HG03196 (cell line): ENCODE measurements around the gene FRMPD2.
"Not testable (repeated sequence)": the region's sequence is repeated elsewhere in the genome, so short reads cannot be mapped to it uniquely, and the experiment has no call there.

Experiments
- ATAC-seq: cut with Tn5 transposase; IDR thresholded peaks from one replicate; pipeline ENCODE4 v1.9.1; 2021; ENCODE audit not compliant: unreplicated experiment

FRMPD2 gene

GRCh38 chr10:48233559-48234005 lies 40.9 kb downstream of the FRMPD2 start:
- ATAC-seq: no peak

- ATAC-seq: no peak
These were observed 41.6 kb downstream of the FRMPD2 start for GRCh38 chr10:48232717-48233447.

DNA sequence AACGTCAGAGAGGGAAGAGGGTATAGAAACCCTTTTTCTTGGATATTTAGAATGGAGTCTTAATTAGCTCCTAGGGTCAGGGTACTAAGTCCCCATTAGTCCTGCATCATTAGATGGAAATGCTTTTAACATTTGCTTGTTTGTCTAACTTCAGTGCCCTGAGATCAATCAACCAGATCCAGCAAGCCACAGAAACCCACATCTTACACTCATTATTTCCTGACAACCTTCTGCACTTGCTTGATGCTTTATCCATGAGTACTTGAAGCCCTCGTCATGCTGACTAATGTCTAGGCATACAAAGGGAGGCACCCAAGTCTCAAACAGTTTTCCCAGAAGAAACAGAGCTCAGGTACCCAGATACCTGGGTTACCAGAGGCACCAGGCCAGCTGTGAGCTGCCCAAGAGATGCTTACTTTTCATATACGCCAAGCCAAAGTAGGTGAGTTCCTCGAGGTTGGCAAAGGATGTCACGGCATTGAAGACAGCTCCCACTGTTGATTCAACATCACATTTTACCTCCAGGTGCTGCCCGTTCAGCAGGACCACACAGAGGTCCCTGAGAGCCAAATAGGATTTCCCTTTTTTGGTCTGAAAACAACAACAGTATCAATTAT lies 42.7 kb downstream of the FRMPD2 start:
- peak; percentile 65 for ATAC-seq

- ATAC-seq: no peak
These were observed 43.3 kb downstream of the FRMPD2 start for GRCh38 chr10:48231178-48231577.

GRCh38 chr10:48227213-48227612 lies 47.3 kb downstream of the FRMPD2 start:
- no peak for ATAC-seq

- ATAC-seq: no peak
These were observed 49.4 kb downstream of the FRMPD2 start for GRCh38 chr10:48224979-48225560.

DNA sequence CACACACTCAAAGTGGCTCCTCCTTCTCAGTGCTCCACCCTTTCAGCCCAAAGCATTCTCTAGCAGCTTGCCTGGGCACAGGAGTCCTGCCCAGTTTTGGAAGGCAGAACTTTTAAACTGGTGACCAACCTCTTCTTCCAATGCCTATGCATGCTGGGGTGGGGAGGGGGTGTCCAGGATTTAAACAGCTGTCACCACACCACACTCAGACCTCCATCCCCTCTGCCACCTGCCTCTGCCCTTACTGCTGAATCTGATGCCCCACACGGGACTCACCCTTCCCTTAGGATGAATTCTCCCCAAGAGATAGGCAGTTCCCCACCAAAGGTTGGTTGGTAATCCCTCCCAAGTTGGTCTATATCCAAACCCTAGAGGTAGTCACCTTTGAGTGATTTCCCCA lies 50.2 kb downstream of the FRMPD2 start:
- no peak for ATAC-seq

- no peak for ATAC-seq
These were observed 52.7 kb downstream of the FRMPD2 start for GRCh38 chr10:48221814-48222213.

DNA sequence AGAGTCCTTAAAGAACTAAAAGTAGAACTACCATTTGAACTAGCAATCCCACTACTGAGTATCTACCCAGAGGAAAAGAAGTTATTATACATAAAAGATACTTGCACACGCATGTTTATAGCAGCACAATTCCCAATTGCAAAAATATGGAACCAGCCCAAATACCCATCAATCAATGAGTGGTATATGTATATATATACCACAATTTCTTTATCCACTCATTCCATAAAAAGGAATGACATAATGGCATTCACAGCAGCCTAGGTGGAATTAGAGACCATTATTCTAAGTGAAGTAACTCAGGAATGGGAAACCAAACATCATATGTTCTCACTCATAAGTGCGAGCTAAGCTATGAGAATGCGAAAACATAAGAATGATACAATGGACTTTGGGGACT lies 53.5 kb downstream of the FRMPD2 start:
- ATAC-seq: not testable (repeated sequence)

- ATAC-seq: no peak
These were observed 55.3 kb downstream of the FRMPD2 start for GRCh38 chr10:48219194-48219593.

DNA sequence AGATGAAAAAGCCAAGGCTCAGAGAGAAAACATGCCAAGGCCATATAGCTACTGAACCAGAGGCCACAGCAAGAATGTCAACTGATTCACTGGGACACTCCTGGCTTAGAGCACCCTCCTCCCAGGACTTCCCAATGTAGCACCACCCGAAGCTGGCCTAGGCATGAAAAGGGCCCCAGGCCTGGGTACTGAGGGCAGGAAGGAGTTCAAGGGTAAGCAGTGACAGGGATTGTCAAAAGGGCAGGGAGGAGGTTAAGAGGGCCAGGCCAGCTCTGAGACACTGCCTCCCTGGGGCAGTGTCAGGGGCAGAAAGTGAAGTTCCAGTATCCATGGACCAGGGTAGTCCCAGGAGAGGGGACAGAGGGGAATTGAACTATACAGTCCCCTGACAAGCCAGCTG lies 57.8 kb downstream of the FRMPD2 start:
- no peak for ATAC-seq

DNA sequence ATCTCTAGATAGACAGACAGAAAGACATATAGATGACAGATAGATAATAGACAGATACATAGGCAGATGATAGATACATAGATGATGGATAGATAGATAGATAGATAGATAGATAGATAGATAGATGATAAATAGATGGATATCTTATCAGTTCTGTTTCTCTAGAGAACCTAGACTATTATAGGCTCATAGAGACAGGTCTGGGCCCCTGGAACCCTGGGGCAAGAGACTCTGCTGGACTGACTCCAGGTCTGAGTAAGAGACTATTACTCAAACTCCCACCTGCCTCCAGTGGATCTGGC lies 58.3 kb downstream of the FRMPD2 start:
- no peak for ATAC-seq

- no peak for ATAC-seq
These were observed 58.9 kb downstream of the FRMPD2 start for GRCh38 chr10:48215486-48216203.

DNA sequence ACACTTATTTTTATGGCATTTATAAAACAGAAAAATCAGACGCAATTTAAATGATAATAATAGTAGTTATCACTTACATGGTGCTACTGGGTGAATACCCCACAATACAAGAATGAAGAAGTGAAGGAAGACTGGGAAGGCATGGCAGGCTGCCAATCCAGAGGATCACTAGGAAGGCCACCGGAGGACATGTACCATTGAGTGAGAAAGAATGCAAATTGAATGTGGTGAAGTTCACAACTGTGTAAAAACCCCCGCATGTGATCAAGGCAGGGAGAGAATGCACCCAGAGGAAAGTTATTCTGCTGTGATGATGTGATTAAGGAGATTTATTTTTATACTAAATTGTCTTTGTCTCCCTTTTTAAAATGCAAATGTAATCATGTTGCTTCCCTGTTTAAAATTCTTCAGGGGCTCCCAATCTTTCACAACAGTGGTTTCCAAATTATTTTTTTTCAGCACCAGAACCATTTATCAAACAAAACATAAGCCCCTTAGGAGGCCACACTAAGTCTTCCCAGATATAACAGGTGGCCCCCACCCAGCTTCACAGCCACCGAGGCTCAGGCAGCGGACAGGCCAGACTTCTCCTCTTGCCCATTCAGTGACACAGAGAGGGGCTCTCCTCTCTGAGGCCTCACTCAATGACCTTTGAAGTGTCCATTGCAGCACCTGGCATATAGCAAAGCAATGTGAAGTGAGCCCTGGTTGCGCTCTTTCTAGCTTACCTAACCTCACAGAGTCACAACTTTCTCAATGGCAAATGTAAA lies 59.6 kb downstream of the FRMPD2 start:
- no peak for ATAC-seq

GRCh38 chr10:48213047-48213446 lies 61.4 kb downstream of the FRMPD2 start:
- no peak for ATAC-seq

- no peak for ATAC-seq
These were observed 62.7 kb downstream of the FRMPD2 start for GRCh38 chr10:48211777-48212176.

GRCh38 chr10:48210966-48211365 lies 63.5 kb downstream of the FRMPD2 start:
- ATAC-seq: no peak

DNA sequence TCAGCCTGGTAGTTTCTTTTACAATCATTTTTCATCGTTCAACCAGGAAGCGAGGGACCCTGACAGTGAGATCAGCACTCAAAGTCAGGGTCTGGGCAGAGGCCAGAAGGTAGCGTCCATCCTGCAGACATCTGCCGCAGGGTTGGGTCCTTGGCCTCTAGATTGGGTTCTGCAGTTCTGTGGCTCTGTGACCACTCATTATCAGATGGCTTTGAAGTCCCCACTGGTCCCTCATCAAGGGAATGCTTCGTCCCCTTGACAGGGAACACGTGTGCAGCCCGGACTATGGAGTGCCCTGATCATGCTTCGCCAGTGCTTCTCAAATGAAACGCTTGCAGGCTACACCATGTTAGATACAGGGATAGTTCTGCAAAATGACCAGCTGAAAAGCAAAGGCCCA lies 64.1 kb downstream of the FRMPD2 start:
- ATAC-seq: no peak

DNA sequence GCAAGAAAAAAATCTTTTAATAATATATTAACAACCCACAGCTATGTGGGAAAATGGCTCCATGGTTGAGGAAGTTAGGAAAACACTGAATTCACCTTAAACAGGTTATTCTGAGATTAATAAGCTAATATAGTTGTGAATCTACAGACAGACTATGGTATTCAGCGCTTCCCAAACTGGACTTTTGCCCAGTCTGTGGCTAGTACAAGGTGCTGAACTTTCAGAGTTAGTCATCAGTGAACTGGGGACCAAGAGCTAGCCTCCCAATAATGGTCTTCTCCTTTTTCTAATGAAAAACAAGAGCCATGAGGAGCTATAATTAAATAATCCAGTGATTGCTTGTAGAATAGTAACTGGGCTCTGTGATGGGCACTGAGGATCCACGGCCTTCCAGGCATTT lies 65.3 kb downstream of the FRMPD2 start:
- ATAC-seq: no peak

GRCh38 chr10:48207853-48208252 lies 66.6 kb downstream of the FRMPD2 start:
- no peak for ATAC-seq
